Astrocyte (in vitro differentiated cells and primary cell): ENCODE results near the gene ATG4D. TPM values are rescaled to one million over a fixed set of nuclear protein-coding genes. Genes with fewer than 3 reads are reported as not detected.

Source experiments
- DNase-seq: peaks from one replicate; pipeline ENCODE4 v3.0.0-alpha.2; 2010; ENCODE audit warnings: low read depth
- FAIRE-seq: peaks from 2 replicates; lab custom pipeline; 2011; peaks lifted over from hg19 to GRCh38; lab: Jason Lieb, UNC
- H2AFZ ChIP-seq: 2 replicates; pipeline ENCODE4 v1.6.0; 2012; ENCODE audit warnings: low read depth, low read length, inconsistent platforms
- H3K27ac ChIP-seq: 2 replicates; pipeline ENCODE4 v1.5.1; 2011; ENCODE audit warnings: low read depth, low read length, inconsistent platforms
- H3K27me3 ChIP-seq: 2 replicates; pipeline ENCODE4 v1.6.0; 2011; ENCODE audit warnings: low read length, inconsistent platforms; ENCODE audit not compliant: insufficient read depth
- H3K36me3 ChIP-seq: 2 replicates; pipeline ENCODE4 v1.5.1; 2011; ENCODE audit warnings: low read length, inconsistent platforms; ENCODE audit not compliant: insufficient read depth
- H3K4me1 ChIP-seq: 2 replicates; pipeline ENCODE4 v1.5.1; 2011; ENCODE audit warnings: low read length, inconsistent platforms; ENCODE audit not compliant: insufficient read depth
- H3K4me2 ChIP-seq: 2 replicates; pipeline ENCODE4 v1.6.0; 2012; ENCODE audit warnings: low read length, inconsistent platforms
- H3K4me3 ChIP-seq: 2 replicates; pipeline ENCODE4 v1.5.1; 2011; ENCODE audit warnings: low read depth, mild to moderate bottlenecking, low read length, inconsistent platforms; ENCODE audit not compliant: insufficient read depth
- H3K79me2 ChIP-seq: 2 replicates; pipeline ENCODE4 v1.6.0; 2012; ENCODE audit warnings: mild to moderate bottlenecking, low read length, inconsistent platforms; ENCODE audit not compliant: insufficient read depth
- H3K9ac ChIP-seq: 2 replicates; pipeline ENCODE4 v1.6.0; 2012; ENCODE audit warnings: mild to moderate bottlenecking, low read length, inconsistent platforms
- H3K9me3 ChIP-seq: 2 replicates; pipeline ENCODE4 v1.5.1; 2012; ENCODE audit warnings: low read depth, mild to moderate bottlenecking, low read length, inconsistent platforms; ENCODE audit not compliant: insufficient read depth
- H4K20me1 ChIP-seq: 2 replicates; pipeline ENCODE4 v1.6.0; 2012; ENCODE audit warnings: low read length, inconsistent platforms; ENCODE audit not compliant: insufficient read depth
- H3K27ac Mint-ChIP-seq: one replicate; pipeline ENCODE4 v1.8.0; 2021; ENCODE audit warnings: mild to moderate bottlenecking, mixed read lengths; ENCODE audit not compliant: unreplicated experiment
- H3K27me3 Mint-ChIP-seq: one replicate; pipeline ENCODE4 v1.8.0; 2021; ENCODE audit warnings: low read depth, mixed read lengths; ENCODE audit not compliant: unreplicated experiment
- H3K36me3 Mint-ChIP-seq: one replicate; pipeline ENCODE4 v1.8.0; 2021; ENCODE audit warnings: low read depth, mixed read lengths; ENCODE audit not compliant: unreplicated experiment
- H3K4me1 Mint-ChIP-seq: one replicate; pipeline ENCODE4 v1.8.0; 2021; ENCODE audit warnings: low read depth, mixed read lengths; ENCODE audit not compliant: unreplicated experiment
- H3K4me3 Mint-ChIP-seq: one replicate; pipeline ENCODE4 v1.8.0; 2021; ENCODE audit warnings: mild to moderate bottlenecking, moderate library complexity, mixed read lengths; ENCODE audit not compliant: unreplicated experiment
- H3K9me3 Mint-ChIP-seq: one replicate; pipeline ENCODE4 v1.8.0; 2021; ENCODE audit warnings: mild to moderate bottlenecking, mixed read lengths; ENCODE audit not compliant: unreplicated experiment
- EZH2 ChIP-seq: IDR thresholded peaks from 2 replicates; pipeline ENCODE4 v1.6.1; 2012; ENCODE audit warnings: mild to moderate bottlenecking, low read length, inconsistent platforms; ENCODE audit not compliant: insufficient read depth
- total RNA-seq: library from RNA; stranded (reverse); gene quantifications from 2 replicates; pipeline ENCODE4 v1.2.1, GENCODE V29; 2021
- TF ChIP-seq, protein P1 (sequence below): IDR thresholded peaks from 2 replicates; pipeline ENCODE4 v1.5.1; 2011; ENCODE audit warnings: low read depth, mild to moderate bottlenecking, inconsistent platforms, low read length, moderate library complexity; ENCODE audit not compliant: insufficient read depth

Gene ATG4D
- total RNA-seq, 1 donor from 2014 or later: 23.5 TPM

DNA sequence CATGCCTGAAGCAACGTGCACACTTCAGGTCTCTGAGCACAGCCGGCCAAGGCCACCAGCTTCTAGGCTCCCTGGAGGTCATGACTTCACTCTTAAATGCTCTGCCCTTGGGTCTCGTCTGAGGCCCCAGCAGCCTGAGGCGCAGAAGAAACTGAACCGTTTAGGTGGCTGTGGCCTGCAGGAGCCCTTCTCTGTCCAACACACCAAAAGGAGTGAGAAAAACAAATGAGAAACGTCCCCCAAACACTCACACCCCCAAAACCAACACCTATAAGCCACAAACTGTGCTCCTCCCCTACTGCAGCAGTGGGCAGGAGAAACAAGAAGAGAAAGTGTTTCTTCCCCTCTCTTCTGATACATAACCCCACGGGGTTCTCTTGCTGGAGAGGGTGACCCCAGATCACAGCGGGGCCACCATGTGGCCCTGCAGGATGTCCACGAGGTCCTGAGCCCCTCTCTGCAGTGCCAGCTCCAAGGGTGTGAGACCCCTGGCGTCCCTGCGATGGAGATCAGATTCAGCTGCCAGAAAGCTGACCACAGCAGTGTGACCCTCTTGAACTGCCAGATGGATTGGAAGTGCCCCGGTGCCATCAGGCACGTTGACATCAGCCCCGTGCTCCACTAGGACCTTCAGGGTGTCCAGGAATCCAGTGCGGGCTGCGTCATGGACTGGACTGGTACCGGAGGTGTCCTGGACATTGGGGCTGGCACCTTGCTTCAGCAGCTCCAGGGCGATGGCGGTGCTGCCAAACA lies 23.1 kb downstream of the ATG4D start:
- DNase-seq (no peak), FAIRE-seq (no peak)
- Mint-ChIP-seq H3K4me3 (peak overlapping the region; percentile 88), H3K4me1 (peaks cover 9% of the 10 kb centered on the region), H3K9me3 (no peaks in the 10 kb centered on the region), H3K36me3 (no peaks in the 10 kb centered on the region), H3K27ac (peak overlapping the region; percentile 67), H3K27me3 (no peaks in the 10 kb centered on the region)
- no peak for TF ChIP-seq EZH2
- TF ChIP-seq, protein P1, sequence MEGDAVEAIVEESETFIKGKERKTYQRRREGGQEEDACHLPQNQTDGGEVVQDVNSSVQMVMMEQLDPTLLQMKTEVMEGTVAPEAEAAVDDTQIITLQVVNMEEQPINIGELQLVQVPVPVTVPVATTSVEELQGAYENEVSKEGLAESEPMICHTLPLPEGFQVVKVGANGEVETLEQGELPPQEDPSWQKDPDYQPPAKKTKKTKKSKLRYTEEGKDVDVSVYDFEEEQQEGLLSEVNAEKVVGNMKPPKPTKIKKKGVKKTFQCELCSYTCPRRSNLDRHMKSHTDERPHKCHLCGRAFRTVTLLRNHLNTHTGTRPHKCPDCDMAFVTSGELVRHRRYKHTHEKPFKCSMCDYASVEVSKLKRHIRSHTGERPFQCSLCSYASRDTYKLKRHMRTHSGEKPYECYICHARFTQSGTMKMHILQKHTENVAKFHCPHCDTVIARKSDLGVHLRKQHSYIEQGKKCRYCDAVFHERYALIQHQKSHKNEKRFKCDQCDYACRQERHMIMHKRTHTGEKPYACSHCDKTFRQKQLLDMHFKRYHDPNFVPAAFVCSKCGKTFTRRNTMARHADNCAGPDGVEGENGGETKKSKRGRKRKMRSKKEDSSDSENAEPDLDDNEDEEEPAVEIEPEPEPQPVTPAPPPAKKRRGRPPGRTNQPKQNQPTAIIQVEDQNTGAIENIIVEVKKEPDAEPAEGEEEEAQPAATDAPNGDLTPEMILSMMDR: no peak
- Histone ChIP-seq H3K4me2 (peak overlapping the region; percentile 98), H2AFZ (no peak overlapping the region), H3K36me3 (no peaks in the 10 kb centered on the region), H3K79me2 (peaks cover 27% of the 10 kb centered on the region), H4K20me1 (peaks cover 14% of the 10 kb centered on the region), H3K4me3 (peak overlapping the region; percentile 60), H3K27ac (peak overlapping the region; percentile 15), H3K27me3 (no peaks in the 10 kb centered on the region), H3K4me1 (peaks cover 25% of the 10 kb centered on the region), H3K9me3 (no peaks in the 10 kb centered on the region), H3K9ac (peak overlapping the region; percentile 68)

DNA sequence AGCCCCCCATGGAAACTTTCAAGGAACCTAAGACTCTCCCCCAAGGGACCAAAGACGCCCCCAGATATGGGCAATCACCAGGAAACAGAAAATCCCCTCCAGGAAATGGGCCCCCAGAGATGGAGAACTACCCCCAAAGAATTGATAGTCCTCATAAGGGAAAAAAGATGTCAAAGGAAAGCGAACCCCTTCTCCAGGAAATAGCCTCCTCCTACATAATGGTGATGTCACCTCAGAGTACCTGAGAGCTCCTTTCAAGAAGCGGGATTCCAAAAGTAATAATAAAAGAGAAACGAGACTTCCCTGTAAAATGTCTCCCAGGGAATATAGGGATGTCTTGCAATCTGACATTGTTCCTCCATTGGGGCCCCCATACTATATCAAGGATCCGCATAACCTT lies 24.0 kb downstream of the ATG4D start:
- Mint-ChIP-seq H3K36me3 (no peaks in the 10 kb centered on the region), H3K4me1 (peaks cover 9% of the 10 kb centered on the region), H3K9me3 (no peaks in the 10 kb centered on the region), H3K4me3 (peak overlapping the region; percentile 88), H3K27ac (peak overlapping the region; percentile 34), H3K27me3 (no peaks in the 10 kb centered on the region)
- no peaks in the 10 kb centered on the region for H3K36me3 ChIP-seq
- H3K9me3 ChIP-seq: no peaks in the 10 kb centered on the region
- peak overlapping the region; percentile 73 for H3K4me3 ChIP-seq
- no peak overlapping the region for H3K27ac ChIP-seq
- no peak for TF ChIP-seq EZH2
- TF ChIP-seq, protein P1: no peak
- no peaks in the 10 kb centered on the region for H3K27me3 ChIP-seq
- H3K4me1 ChIP-seq: peaks cover 25% of the 10 kb centered on the region
- no peak for FAIRE-seq
- DNase-seq: no peak
- H3K79me2 ChIP-seq: peaks cover 24% of the 10 kb centered on the region
- H3K9ac ChIP-seq: peak overlapping the region; percentile 72
- peaks cover 11% of the 10 kb centered on the region for H4K20me1 ChIP-seq
- no peak overlapping the region for H2AFZ ChIP-seq
- peak overlapping the region; percentile 98 for H3K4me2 ChIP-seq
